GM12878 (cell line): ENCODE data around the gene ZNF652.

Experiments
- ATF7 ChIP-seq: fragments of 450-650 bp; IDR thresholded peaks from 2 replicates; pipeline ENCODE4 v1.6.1; 2016; ENCODE audit warnings: low read depth, mild to moderate bottlenecking
- CHD4 ChIP-seq: fragments of 200-600 bp; sonication (generic); IDR thresholded peaks from 2 replicates; pipeline ENCODE4 v1.6.1; 2016; ENCODE audit warnings: mild to moderate bottlenecking
- CREM ChIP-seq: IDR thresholded peaks from 2 replicates; pipeline ENCODE4 v1.6.1; 2014; ENCODE audit warnings: antibody characterized with exemption, low read depth
- JUND ChIP-seq: IDR thresholded peaks from 2 replicates; pipeline ENCODE4 v1.6.1; 2012; ENCODE audit warnings: low read depth, mild to moderate bottlenecking, low read length, improper control_type of control experiment, moderate library complexity
- RAD21 ChIP-seq: IDR thresholded peaks from 2 replicates; pipeline ENCODE4 v1.6.1; 2011; ENCODE audit warnings: mild to moderate bottlenecking, low read depth, low read length, moderate library complexity; ENCODE audit not compliant: insufficient read depth
- RBBP5 ChIP-seq: fragments of 200-600 bp; sonication (generic); conservative IDR thresholded peaks from 2 replicates; pipeline ENCODE4 v1.6.1; 2016
- ZNF217 ChIP-seq: fragments of 450-650 bp; IDR thresholded peaks from 2 replicates; pipeline ENCODE4 v1.6.1; 2017; ENCODE audit warnings: antibody characterized with exemption, mild to moderate bottlenecking
- TF ChIP-seq, protein P1 (sequence below): fragments of 450-650 bp; IDR thresholded peaks from 2 replicates; pipeline ENCODE4 v1.6.1; 2017; ENCODE audit warnings: mild to moderate bottlenecking
- TF ChIP-seq, protein P2 (sequence below), 3 experiments: IDR thresholded peaks in 2 of 3; conservative IDR thresholded peaks in 1 of 3; 2 replicates each; pipeline ENCODE4 v1.5.1; 2011; ENCODE audit warnings: low read depth in 3 of 3, low read length in 3 of 3, mild to moderate bottlenecking in 3 of 3, control low read depth in 2 of 3, moderate library complexity in 2 of 3, inconsistent platforms in 1 of 3, mixed read lengths in 1 of 3; ENCODE audit not compliant: control insufficient read depth in 2 of 3, insufficient read depth in 1 of 3; ENCODE audit errors: extremely low read depth in 1 of 3
- TF ChIP-seq, protein P3 (sequence below): IDR thresholded peaks from 2 replicates; pipeline ENCODE4 v1.6.1; 2011; ENCODE audit warnings: low read depth, mild to moderate bottlenecking, low read length, moderate library complexity, borderline replicate concordance; ENCODE audit errors: extremely low read depth
- TF ChIP-seq, protein P4 (sequence below): fragments of 450-650 bp; IDR thresholded peaks from 2 replicates; pipeline ENCODE4 v1.6.1; 2014; ENCODE audit warnings: mild to moderate bottlenecking
- TF ChIP-seq, protein P5 (sequence below): fragments of 450-650 bp; IDR thresholded peaks from 2 replicates; pipeline ENCODE4 v1.6.1; 2016; ENCODE audit warnings: mild to moderate bottlenecking

DNA sequence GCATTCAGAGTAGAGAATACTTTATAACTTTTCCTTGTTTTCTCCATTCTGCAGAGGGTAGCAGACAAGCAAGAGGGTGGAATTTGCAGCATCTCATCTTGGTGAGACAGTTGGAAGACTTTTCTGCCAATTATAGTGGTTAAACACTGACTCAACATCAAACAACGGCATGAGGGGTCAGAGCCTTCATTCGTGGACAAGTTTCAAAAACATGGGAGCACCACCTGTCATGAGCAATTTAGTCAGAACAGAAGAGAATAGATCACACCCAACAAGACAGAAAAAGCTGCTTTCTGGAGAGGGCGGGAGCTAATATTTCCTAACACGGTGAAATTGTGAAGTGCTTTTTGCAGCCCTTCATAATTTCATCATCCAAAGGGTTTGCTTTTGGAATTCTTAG, 17.9 kb upstream of the ZNF652 start:
- no peak for TF ChIP-seq RBBP5
- no peak for TF ChIP-seq CHD4
- TF ChIP-seq, protein P1, sequence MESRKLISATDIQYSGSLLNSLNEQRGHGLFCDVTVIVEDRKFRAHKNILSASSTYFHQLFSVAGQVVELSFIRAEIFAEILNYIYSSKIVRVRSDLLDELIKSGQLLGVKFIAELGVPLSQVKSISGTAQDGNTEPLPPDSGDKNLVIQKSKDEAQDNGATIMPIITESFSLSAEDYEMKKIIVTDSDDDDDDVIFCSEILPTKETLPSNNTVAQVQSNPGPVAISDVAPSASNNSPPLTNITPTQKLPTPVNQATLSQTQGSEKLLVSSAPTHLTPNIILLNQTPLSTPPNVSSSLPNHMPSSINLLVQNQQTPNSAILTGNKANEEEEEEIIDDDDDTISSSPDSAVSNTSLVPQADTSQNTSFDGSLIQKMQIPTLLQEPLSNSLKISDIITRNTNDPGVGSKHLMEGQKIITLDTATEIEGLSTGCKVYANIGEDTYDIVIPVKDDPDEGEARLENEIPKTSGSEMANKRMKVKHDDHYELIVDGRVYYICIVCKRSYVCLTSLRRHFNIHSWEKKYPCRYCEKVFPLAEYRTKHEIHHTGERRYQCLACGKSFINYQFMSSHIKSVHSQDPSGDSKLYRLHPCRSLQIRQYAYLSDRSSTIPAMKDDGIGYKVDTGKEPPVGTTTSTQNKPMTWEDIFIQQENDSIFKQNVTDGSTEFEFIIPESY: no peak
- TF ChIP-seq, protein P2, sequence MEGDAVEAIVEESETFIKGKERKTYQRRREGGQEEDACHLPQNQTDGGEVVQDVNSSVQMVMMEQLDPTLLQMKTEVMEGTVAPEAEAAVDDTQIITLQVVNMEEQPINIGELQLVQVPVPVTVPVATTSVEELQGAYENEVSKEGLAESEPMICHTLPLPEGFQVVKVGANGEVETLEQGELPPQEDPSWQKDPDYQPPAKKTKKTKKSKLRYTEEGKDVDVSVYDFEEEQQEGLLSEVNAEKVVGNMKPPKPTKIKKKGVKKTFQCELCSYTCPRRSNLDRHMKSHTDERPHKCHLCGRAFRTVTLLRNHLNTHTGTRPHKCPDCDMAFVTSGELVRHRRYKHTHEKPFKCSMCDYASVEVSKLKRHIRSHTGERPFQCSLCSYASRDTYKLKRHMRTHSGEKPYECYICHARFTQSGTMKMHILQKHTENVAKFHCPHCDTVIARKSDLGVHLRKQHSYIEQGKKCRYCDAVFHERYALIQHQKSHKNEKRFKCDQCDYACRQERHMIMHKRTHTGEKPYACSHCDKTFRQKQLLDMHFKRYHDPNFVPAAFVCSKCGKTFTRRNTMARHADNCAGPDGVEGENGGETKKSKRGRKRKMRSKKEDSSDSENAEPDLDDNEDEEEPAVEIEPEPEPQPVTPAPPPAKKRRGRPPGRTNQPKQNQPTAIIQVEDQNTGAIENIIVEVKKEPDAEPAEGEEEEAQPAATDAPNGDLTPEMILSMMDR (IDR thresholded peaks at IDR 0.05 in 2 of 3, conservative IDR thresholded peaks at IDR 0.05 in 1 of 3; ENCODE audit: control insufficient read depth in 2 of 3, extremely low read depth in 1 of 3, insufficient read depth in 1 of 3, low read depth in 3 of 3, low read length in 3 of 3): no peak
- no peak for TF ChIP-seq ZNF217
- TF ChIP-seq, protein P3, sequence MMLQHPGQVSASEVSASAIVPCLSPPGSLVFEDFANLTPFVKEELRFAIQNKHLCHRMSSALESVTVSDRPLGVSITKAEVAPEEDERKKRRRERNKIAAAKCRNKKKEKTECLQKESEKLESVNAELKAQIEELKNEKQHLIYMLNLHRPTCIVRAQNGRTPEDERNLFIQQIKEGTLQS: no peak
- TF ChIP-seq RAD21: no peak
- TF ChIP-seq, protein P4, sequence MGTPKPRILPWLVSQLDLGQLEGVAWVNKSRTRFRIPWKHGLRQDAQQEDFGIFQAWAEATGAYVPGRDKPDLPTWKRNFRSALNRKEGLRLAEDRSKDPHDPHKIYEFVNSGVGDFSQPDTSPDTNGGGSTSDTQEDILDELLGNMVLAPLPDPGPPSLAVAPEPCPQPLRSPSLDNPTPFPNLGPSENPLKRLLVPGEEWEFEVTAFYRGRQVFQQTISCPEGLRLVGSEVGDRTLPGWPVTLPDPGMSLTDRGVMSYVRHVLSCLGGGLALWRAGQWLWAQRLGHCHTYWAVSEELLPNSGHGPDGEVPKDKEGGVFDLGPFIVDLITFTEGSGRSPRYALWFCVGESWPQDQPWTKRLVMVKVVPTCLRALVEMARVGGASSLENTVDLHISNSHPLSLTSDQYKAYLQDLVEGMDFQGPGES: no peak
- no peak for TF ChIP-seq ATF7
- TF ChIP-seq, protein P5, sequence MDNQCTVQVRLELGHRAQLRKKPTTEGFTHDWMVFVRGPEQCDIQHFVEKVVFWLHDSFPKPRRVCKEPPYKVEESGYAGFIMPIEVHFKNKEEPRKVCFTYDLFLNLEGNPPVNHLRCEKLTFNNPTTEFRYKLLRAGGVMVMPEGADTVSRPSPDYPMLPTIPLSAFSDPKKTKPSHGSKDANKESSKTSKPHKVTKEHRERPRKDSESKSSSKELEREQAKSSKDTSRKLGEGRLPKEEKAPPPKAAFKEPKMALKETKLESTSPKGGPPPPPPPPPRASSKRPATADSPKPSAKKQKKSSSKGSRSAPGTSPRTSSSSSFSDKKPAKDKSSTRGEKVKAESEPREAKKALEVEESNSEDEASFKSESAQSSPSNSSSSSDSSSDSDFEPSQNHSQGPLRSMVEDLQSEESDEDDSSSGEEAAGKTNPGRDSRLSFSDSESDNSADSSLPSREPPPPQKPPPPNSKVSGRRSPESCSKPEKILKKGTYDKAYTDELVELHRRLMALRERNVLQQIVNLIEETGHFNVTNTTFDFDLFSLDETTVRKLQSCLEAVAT: no peak
- no peak for TF ChIP-seq CREM
- TF ChIP-seq JUND: no peak
